Epithelial cell of alveolus of lung (primary cell): Measurements from ENCODE around the gene OR5M10. TPM values are rescaled to one million over a fixed set of nuclear protein-coding genes. Genes with fewer than 3 reads are reported as not detected.

ENCODE experiments used
- total RNA-seq: library from RNA; depleted of rRNA; stranded (reverse); fragments of >200 nt; gene quantifications from 2 replicates; pipeline ENCODE4 v1.2.1, GENCODE V29; 2015

Gene OR5M10
- total RNA-seq, result not detected in 2 replicates

GRCh38 chr11:56577621-56578020 is at the start of gene OR5M10:
OR5M10 (minus strand) TSS chr11:56577721; CDS start chr11:56577721, 0 bp downstream.

GRCh38 chr11:56543157-56543556 is 34.4 kb downstream of the OR5M10 start, which contains the start of gene OR5M11:
OR5M11 (minus strand) TSS chr11:56543257; CDS start chr11:56543257, 0 bp downstream.

Other genes starting within 250 kb of the OR5M10 start
- gene OR8K1, start 231.7 kb downstream of the OR5M10 start, total RNA-seq, result not detected in 2 replicates
- not detected in 2 replicates for gene OR8J1, start 223.4 kb downstream of the OR5M10 start, total RNA-seq
- gene OR8U1, start 202.1 kb downstream of the OR5M10 start, total RNA-seq, result not detected in 2 replicates
- gene OR5AL1, start 165.0 kb downstream of the OR5M10 start, total RNA-seq, result not detected in 2 replicates
- not detected in 2 replicates for gene OR5M3, start 104.4 kb downstream of the OR5M10 start, total RNA-seq
- not detected in 2 replicates for gene OR5M8, start 86.4 kb downstream of the OR5M10 start, total RNA-seq
- not detected in 2 replicates for gene OR5M11, start 34.5 kb downstream of the OR5M10 start, total RNA-seq
- not detected in 2 replicates for gene OR5M1, start 37.2 kb upstream of the OR5M10 start, total RNA-seq
- gene OR5AP2, start 64.7 kb upstream of the OR5M10 start, total RNA-seq, result not detected in 2 replicates
- not detected in 2 replicates for gene OR5AR1, start 86.0 kb upstream of the OR5M10 start, total RNA-seq
- gene OR9G1, start 121.4 kb upstream of the OR5M10 start, total RNA-seq, result not detected in 2 replicates
- not detected in 2 replicates for gene OR9G4, start 171.0 kb upstream of the OR5M10 start, total RNA-seq